ENCODE measurements around the gene PIP5K1B. TPM values are rescaled to one million over a fixed set of nuclear protein-coding genes. Genes with fewer than 3 reads are reported as not detected.

PIP5K1B gene
- total RNA-seq, 1 experiment from 2014 or later: 0.20 TPM

DNA sequence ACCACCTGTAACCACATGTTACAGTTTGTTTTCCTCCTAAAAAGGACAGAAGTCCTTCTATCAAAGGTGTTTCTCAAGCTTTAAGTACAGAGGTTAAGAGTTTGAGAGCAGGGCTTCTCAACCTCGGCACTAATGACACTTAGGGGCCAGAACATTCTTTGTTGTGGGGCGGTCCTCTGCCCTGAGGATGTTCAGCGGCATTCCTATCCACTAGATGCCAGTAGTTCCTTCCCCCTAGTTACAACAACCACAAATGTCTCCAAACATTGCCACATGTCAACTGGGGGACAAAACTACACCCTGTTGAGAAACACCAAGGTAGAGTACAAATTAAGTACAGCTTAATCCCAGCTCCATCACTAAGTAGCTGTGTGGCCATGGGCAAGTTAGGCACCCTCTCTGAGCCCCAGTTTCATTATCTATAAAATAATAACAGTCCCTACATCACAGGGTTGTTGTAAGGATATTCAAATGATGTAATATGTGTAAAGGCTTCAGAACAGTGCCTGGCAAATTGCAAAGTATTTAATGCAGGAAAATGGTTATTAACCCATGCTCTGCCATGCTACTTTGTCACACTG is 44.6 kb downstream of the PIP5K1B start:
- H3K9ac ChIP-seq (ENCODE audit: low read length): no peak overlapping the region
- POLR2A ChIA-PET: interaction anchor here (1.1 kb wide), 1 partner anchor 30 kb away, joined by 3 read pairs; a partner anchor contains a TSS
- H2AFZ ChIP-seq (ENCODE audit: low read depth, low read length, poor library complexity, severe bottlenecking): no peak overlapping the region
- CTCF ChIA-PET: no interaction called here
- no peak overlapping the region for H3K27ac ChIP-seq (ENCODE audit: low read depth, low read length)
- no peaks in the 10 kb centered on the region for H3K79me2 ChIP-seq (ENCODE audit: insufficient read depth, low read length)
- no peaks in the 10 kb centered on the region for H3K4me1 ChIP-seq (ENCODE audit: control insufficient read depth in 1 of 2, insufficient read depth in 2 of 2, low read length in 2 of 2)
- no peaks in the 10 kb centered on the region for H3K9me2 ChIP-seq (ENCODE audit: insufficient read depth)
- ATAC-seq (no peak), DNase-seq (ENCODE audit: low read depth, low spot score) (no peak)
- BruUV-seq (replicated peaks): no TSS peak
- no peak overlapping the region for H3K4me3 ChIP-seq (replicated peaks in 1 of 2; ENCODE audit: low read depth in 1 of 2, low read length in 2 of 2)
- no peak overlapping the region for H3K4me2 ChIP-seq (ENCODE audit: low read length)
- TF ChIP-seq SP1 (IDR thresholded peaks at IDR 0.05; ENCODE audit: low read depth) (no peak), SRF (IDR thresholded peaks at IDR 0.05; ENCODE audit: low read depth) (no peak), SIN3A (IDR thresholded peaks at IDR 0.05; ENCODE audit: low read depth) (no peak), POLR2A (IDR thresholded peaks at IDR 0.05; ENCODE audit: borderline replicate concordance, extremely low read depth, insufficient read depth, insufficient read length) (no peak), RAD21 (IDR thresholded peaks at IDR 0.05; ENCODE audit: low read depth) (no peak), ZNF274 (IDR thresholded peaks at IDR 0.05; ENCODE audit: low read depth, low read length) (no peak), TCF7L2 (IDR thresholded peaks at IDR 0.05; ENCODE audit: borderline replicate concordance, extremely low read depth, insufficient read depth, insufficient read length) (no peak), JUND (IDR thresholded peaks at IDR 0.05) (no peak), EZH2 (IDR thresholded peaks at IDR 0.05) (no peak), CBX3 (IDR thresholded peaks at IDR 0.05; ENCODE audit: low read depth) (no peak), EGR1 (IDR thresholded peaks at IDR 0.05; ENCODE audit: low read depth) (no peak)
- TF ChIP-seq, protein P1, sequence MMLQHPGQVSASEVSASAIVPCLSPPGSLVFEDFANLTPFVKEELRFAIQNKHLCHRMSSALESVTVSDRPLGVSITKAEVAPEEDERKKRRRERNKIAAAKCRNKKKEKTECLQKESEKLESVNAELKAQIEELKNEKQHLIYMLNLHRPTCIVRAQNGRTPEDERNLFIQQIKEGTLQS (IDR thresholded peaks at IDR 0.05): no peak
- TF ChIP-seq, protein P2, sequence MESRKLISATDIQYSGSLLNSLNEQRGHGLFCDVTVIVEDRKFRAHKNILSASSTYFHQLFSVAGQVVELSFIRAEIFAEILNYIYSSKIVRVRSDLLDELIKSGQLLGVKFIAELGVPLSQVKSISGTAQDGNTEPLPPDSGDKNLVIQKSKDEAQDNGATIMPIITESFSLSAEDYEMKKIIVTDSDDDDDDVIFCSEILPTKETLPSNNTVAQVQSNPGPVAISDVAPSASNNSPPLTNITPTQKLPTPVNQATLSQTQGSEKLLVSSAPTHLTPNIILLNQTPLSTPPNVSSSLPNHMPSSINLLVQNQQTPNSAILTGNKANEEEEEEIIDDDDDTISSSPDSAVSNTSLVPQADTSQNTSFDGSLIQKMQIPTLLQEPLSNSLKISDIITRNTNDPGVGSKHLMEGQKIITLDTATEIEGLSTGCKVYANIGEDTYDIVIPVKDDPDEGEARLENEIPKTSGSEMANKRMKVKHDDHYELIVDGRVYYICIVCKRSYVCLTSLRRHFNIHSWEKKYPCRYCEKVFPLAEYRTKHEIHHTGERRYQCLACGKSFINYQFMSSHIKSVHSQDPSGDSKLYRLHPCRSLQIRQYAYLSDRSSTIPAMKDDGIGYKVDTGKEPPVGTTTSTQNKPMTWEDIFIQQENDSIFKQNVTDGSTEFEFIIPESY (IDR thresholded peaks at IDR 0.05; ENCODE audit: extremely low read depth, insufficient replicate concordance, low read length): no peak
- no peaks in the 10 kb centered on the region for H3K9me3 ChIP-seq (ENCODE audit: control insufficient read depth in 1 of 2, insufficient read depth in 1 of 2, low read depth in 1 of 2, low read length in 2 of 2)
- H3K36me3 ChIP-seq (ENCODE audit: control insufficient read depth in 1 of 2, insufficient read depth in 2 of 2, low read length in 2 of 2): no peaks in the 10 kb centered on the region
- intact Hi-C loops (cut with micrococcal nuclease): loop anchor here (10.0 kb wide), 4 partner anchors 65 to 895 kb away; no protein-coding TSS in a partner anchor
- RAD21 ChIA-PET (ENCODE audit: low non-redundant PET in 1 of 2, low total read pairs in 2 of 2, uncharacterized antibody in 2 of 2, unreplicated experiment in 2 of 2): no interaction called here
- peaks cover 18% of the 10 kb centered on the region; the same call in 1 of the 2 replicates for H3K27me3 ChIP-seq (ENCODE audit: insufficient read depth, low read length)
- no peaks in the 10 kb centered on the region for H4K20me1 ChIP-seq (ENCODE audit: insufficient read depth)

Data from HCT116 (cell line).